Ectodermal cell (in vitro differentiated cells): ENCODE data around the gene PPP2R5C.
"Not testable (repeated sequence)": the region's sequence is repeated elsewhere in the genome, so short reads cannot be mapped to it uniquely, and the experiment has no call there.

Experiments
- H3K27ac ChIP-seq: 2 replicates; pipeline ENCODE4 v1.7.0; 2013; ENCODE audit warnings: mild to moderate bottlenecking, low read depth, low read length; ENCODE audit not compliant: insufficient read depth, poor library complexity, severe bottlenecking
- H3K27me3 ChIP-seq: 2 replicates; pipeline ENCODE4 v1.7.0; 2013; ENCODE audit warnings: mild to moderate bottlenecking, low read length; ENCODE audit not compliant: insufficient read depth, control insufficient read depth, poor library complexity, severe bottlenecking
- H3K36me3 ChIP-seq: one replicate; pipeline ENCODE4 v1.7.0; 2013; ENCODE audit warnings: low read length; ENCODE audit not compliant: control insufficient read depth, insufficient read depth
- H3K4me1 ChIP-seq: one replicate; pipeline ENCODE4 v1.7.0; 2013; ENCODE audit warnings: low read length; ENCODE audit not compliant: control insufficient read depth, insufficient read depth
- H3K4me3 ChIP-seq: 2 replicates; pipeline ENCODE4 v1.7.0; 2013; ENCODE audit warnings: low read depth, low read length, control low read depth; ENCODE audit not compliant: insufficient read depth
- H3K9me3 ChIP-seq: 2 replicates; pipeline ENCODE4 v1.7.0; 2013; ENCODE audit warnings: mild to moderate bottlenecking, low read length, moderate library complexity; ENCODE audit not compliant: control insufficient read depth
- WGBS, 2 experiments: methylation state at CpG; one replicate each; pipeline ENCODE4 v1.1.7; 2013; ENCODE audit warnings: missing lambda C conversion rate in 2 of 2; 5-methylcytosine and 5-hydroxymethylcytosine counted together

Gene PPP2R5C

DNA sequence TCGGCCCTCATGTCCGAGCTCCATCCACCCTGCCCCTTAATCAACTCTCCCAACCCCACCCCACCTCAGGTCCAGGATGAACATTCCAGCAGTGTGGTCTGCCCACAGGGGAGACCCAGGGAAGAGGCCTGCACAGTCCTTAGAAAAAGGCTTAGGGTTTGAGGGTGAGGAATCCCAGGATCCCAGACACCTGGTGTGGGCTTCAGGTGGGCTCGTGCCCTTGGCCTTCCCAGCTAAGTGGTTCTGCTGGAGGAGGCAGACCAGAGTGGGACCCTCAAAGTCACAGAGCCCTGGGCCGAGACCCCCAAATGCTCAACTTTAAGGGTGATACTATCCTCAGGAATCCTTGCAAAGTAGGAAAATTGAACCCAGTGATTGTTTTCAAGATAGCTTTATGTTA lies 25.4 kb upstream of the PPP2R5C start:
- H3K36me3 ChIP-seq: no peaks in the 10 kb centered on the region
- no peaks in the 10 kb centered on the region for H3K9me3 ChIP-seq
- no peaks in the 10 kb centered on the region for H3K27me3 ChIP-seq
- 87 to 95% methylated on average over 4 of the region's 4 CpGs for WGBS, 2 experiments
- H3K4me1 ChIP-seq: peaks cover 8% of the 10 kb centered on the region
- H3K4me3 ChIP-seq: no peak overlapping the region
- H3K27ac ChIP-seq: no peak overlapping the region

DNA sequence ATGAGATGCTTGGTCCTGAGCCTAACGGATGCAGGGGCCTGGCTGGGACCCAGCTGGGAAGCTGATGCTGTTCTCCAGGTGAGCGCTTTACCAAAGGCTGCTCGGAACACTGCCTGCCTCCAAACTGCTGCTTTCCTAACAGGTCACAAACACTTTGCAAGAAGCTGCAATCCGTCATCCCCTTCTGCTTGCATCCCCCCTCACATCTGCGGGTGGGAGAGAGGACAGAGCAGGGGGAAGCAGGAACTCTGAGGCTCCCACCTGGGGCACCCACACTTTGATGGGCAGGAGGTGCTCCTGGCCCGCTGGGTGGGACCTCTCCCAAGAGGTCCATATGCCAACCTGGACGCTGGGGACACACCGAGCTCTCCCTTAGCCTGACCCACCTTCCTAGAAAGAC lies 24.9 kb upstream of the PPP2R5C start:
- H3K27me3 ChIP-seq: no peaks in the 10 kb centered on the region
- no peaks in the 10 kb centered on the region for H3K36me3 ChIP-seq
- no peak overlapping the region for H3K4me3 ChIP-seq
- no peaks in the 10 kb centered on the region for H3K9me3 ChIP-seq
- 88 to 89% methylated on average over 8 of the region's 8 CpGs for WGBS, 2 experiments
- H3K27ac ChIP-seq: no peak overlapping the region
- H3K4me1 ChIP-seq: peaks cover 2% of the 10 kb centered on the region

- no peak overlapping the region for H3K27ac ChIP-seq
- no peaks in the 10 kb centered on the region for H3K9me3 ChIP-seq
- 91 to 93% methylated on average over 11 of the region's 11 CpGs for WGBS, 2 experiments
- H3K36me3 ChIP-seq: no peaks in the 10 kb centered on the region
- H3K4me3 ChIP-seq: no peak overlapping the region
- no peaks in the 10 kb centered on the region for H3K27me3 ChIP-seq
- no peaks in the 10 kb centered on the region for H3K4me1 ChIP-seq
These were observed 23.8 kb upstream of the PPP2R5C start for GRCh38 chr14:101737414-101738339.

DNA sequence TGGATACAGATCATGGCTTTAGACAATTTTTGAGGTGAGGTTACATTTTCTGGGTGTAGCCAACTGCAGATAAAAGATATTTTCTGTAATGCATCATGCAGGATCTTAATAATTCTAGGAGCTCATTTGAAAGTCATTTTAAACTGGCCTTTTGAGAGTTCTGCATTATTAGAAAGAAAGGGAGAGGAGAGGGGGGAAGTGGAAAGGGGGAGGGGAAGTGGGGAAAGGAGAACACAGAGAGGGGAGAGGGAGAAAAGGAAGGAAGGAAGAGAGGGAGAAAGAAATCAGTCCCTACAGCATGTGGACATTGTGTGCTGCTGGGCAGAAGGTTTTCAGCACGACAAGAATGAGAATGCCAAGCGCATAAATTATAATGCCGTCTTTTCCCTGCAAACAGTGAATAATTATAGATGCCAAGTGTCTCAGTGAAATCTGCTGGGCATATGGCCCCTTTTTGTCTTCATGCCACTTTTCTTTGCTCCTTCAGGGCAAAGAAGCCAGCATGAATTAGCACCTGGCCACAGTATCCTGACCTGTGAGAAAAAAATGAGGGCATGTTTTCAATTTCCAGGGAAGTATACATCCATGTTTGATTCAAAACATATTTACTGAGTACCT lies 22.7 kb upstream of the PPP2R5C start:
- H3K9me3 ChIP-seq: no peaks in the 10 kb centered on the region
- WGBS, 2 experiments: 93 to 95% methylated on average over 3 of the region's 3 CpGs
- no peak overlapping the region for H3K4me3 ChIP-seq
- H3K36me3 ChIP-seq: no peaks in the 10 kb centered on the region
- H3K4me1 ChIP-seq: no peaks in the 10 kb centered on the region
- H3K27me3 ChIP-seq: no peaks in the 10 kb centered on the region
- H3K27ac ChIP-seq: no peak overlapping the region

- Histone ChIP-seq H3K27ac (no peak overlapping the region), H3K9me3 (no peaks in the 10 kb centered on the region), H3K36me3 (no peaks in the 10 kb centered on the region), H3K4me1 (no peaks in the 10 kb centered on the region), H3K27me3 (no peaks in the 10 kb centered on the region), H3K4me3 (no peak overlapping the region)
- 92% methylated on average over 8 of the region's 8 CpGs for WGBS, 2 experiments
These were observed 21.9 kb upstream of the PPP2R5C start for GRCh38 chr14:101739446-101740141.

- no peaks in the 10 kb centered on the region for H3K36me3 ChIP-seq
- no peak overlapping the region for H3K4me3 ChIP-seq
- no peaks in the 10 kb centered on the region for H3K27me3 ChIP-seq
- no peaks in the 10 kb centered on the region for H3K9me3 ChIP-seq
- WGBS, 2 experiments: 83 to 89% methylated on average over 3 of the region's 3 CpGs
- H3K4me1 ChIP-seq: no peaks in the 10 kb centered on the region
- H3K27ac ChIP-seq: no peak overlapping the region
These were observed 20.5 kb upstream of the PPP2R5C start for GRCh38 chr14:101740981-101741380.

- Histone ChIP-seq H3K4me1 (no peaks in the 10 kb centered on the region), H3K36me3 (no peaks in the 10 kb centered on the region), H3K9me3 (no peaks in the 10 kb centered on the region), H3K27ac (no peak overlapping the region), H3K4me3 (no peak overlapping the region), H3K27me3 (no peaks in the 10 kb centered on the region)
- WGBS, 2 experiments: 90% methylated on average over 6 of the region's 6 CpGs
These were observed 17.8 kb upstream of the PPP2R5C start for GRCh38 chr14:101743701-101744100.

DNA sequence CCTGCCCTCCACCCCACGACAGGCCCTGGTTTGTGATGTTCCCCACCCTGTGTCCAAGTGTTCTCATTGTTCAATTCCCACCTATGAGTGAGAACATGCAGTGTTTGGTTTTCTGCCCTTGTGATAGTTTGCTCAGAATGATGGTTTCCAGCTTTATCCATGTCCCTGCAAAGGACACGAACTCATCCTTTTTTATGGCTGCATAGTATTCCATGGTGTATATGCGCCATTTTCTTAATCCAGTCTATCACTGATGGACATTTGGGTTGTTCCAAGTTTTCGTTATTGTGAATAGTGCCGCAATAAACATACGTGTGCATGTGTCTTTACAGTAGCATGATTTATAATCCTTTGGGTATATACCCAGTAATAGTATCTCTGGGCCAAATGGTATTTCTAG lies 17.1 kb upstream of the PPP2R5C start:
- not testable (repeated sequence) for H3K9me3 ChIP-seq, H3K27ac ChIP-seq, H3K27me3 ChIP-seq, H3K36me3 ChIP-seq, H3K4me3 ChIP-seq, H3K4me1 ChIP-seq
- WGBS, 2 experiments: 94 to 96% methylated on average over 6 of the region's 6 CpGs

GRCh38 chr14:101749756-101750155 lies 11.8 kb upstream of the PPP2R5C start:
- H3K4me1 ChIP-seq, H3K27me3 ChIP-seq, H3K4me3 ChIP-seq, H3K9me3 ChIP-seq, H3K36me3 ChIP-seq, H3K27ac ChIP-seq: not testable (repeated sequence)
- WGBS, 2 experiments: 79 to 85% methylated on average over 5 of the region's 5 CpGs

DNA sequence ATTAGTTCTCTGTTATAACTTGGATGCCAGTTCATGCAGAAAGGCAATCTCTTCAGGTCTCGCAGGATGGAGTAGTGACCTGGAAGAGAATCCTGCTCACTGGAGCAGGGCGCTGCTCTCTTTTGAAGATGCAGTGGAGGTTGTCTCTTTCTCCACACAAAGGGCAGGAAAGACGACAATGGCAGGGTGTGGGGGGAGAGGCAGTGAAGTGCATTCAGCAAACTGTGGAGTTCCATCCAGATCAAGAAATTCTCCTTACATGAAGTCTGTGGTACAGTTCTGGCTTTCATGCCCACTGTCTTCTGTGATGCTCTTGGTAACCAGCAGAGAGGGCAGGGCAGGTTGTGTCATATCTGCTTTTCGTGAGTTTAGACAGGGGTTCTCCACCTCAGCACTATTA lies 6.6 kb upstream of the PPP2R5C start:
- Histone ChIP-seq H3K27ac (no peak overlapping the region), H3K36me3 (no peaks in the 10 kb centered on the region), H3K9me3 (no peaks in the 10 kb centered on the region), H3K4me1 (no peaks in the 10 kb centered on the region), H3K4me3 (no peak overlapping the region), H3K27me3 (peaks cover 11% of the 10 kb centered on the region)
- WGBS, 2 experiments: 79 to 89% methylated on average over 4 of the region's 4 CpGs
